NCI-H1694 treated with DMSO at 0.1 percent for 48 hours (cell line): ENCODE results near the gene TMOD4.

Experiments used
- DNase-seq: peaks from one replicate; lab custom pipeline; 2025; lab: John Stamatoyannopoulos, UW

Gene TMOD4

GRCh38 chr1:151142411-151143056 is 33.2 kb downstream of the TMOD4 start:
- DNase-seq, result no peak

GRCh38 chr1:151137789-151138188 is 38.0 kb downstream of the TMOD4 start:
- no peak for DNase-seq

- no peak for DNase-seq
These were observed 40.1 kb downstream of the TMOD4 start for GRCh38 chr1:151135433-151136385.

GRCh38 chr1:151134991-151135390 is 40.8 kb downstream of the TMOD4 start:
- DNase-seq, result no peak

GRCh38 chr1:151134396-151134795 is 41.4 kb downstream of the TMOD4 start:
- DNase-seq, result no peak

- no peak for DNase-seq
These were observed 42.6 kb downstream of the TMOD4 start for GRCh38 chr1:151133018-151133806.

GRCh38 chr1:151132335-151133017 is 43.3 kb downstream of the TMOD4 start:
- no peak for DNase-seq

GRCh38 chr1:151131701-151132334 is 44.0 kb downstream of the TMOD4 start:
- DNase-seq, result no peak

- DNase-seq, result no peak
These were observed 44.7 kb downstream of the TMOD4 start for GRCh38 chr1:151130987-151131586.

GRCh38 chr1:151128800-151129199 is 47.0 kb downstream of the TMOD4 start:
- no peak for DNase-seq

- no peak for DNase-seq
These were observed 50.9 kb downstream of the TMOD4 start for GRCh38 chr1:151124763-151125403.
